Stimulated activated CD8-positive, alpha-beta memory T cell treated with anti-CD3 and anti-CD28 coated beads, Interleukin-15, amount 100 ng/mL, for 24 hours (primary cell): ENCODE data around the gene PTX4.

ENCODE experiments used
- DNase-seq: peaks from one replicate; pipeline ENCODE4 v3.0.0-alpha.2; 2020; ENCODE audit warnings: low read depth

PTX4 gene

GRCh38 chr16:1500465-1501150, 11.9 kb upstream of the PTX4 start:
- DNase-seq, result no peak

GRCh38 chr16:1499756-1500464, 11.2 kb upstream of the PTX4 start:
- no peak for DNase-seq

GRCh38 chr16:1498899-1499676, 10.3 kb upstream of the PTX4 start:
- DNase-seq, result no peak

GRCh38 chr16:1497014-1497598, 8.4 kb upstream of the PTX4 start:
- no peak for DNase-seq

GRCh38 chr16:1496464-1496863, 7.7 kb upstream of the PTX4 start:
- DNase-seq, result no peak

- DNase-seq, result no peak
These were observed 7.1 kb upstream of the PTX4 start for GRCh38 chr16:1495889-1496262.

- no peak for DNase-seq
These were observed 6.6 kb upstream of the PTX4 start for GRCh38 chr16:1495211-1495888.

GRCh38 chr16:1494711-1495110, 6.0 kb upstream of the PTX4 start:
- no peak for DNase-seq

- no peak for DNase-seq
These were observed 5.4 kb upstream of the PTX4 start for GRCh38 chr16:1494129-1494640.

- no peak for DNase-seq
These were observed 5.0 kb upstream of the PTX4 start for GRCh38 chr16:1493746-1494094.

GRCh38 chr16:1492923-1493745, 4.4 kb upstream of the PTX4 start, which contains the start of gene TELO2:
TSS of gene TELO2 (plus strand) at chr16:1493360. CDS start at chr16:1494282, 922 bp downstream.
- peak; percentile 86 for DNase-seq

- no peak for DNase-seq
These were observed 3.6 kb upstream of the PTX4 start for GRCh38 chr16:1492082-1492922.

GRCh38 chr16:1491327-1491726, 2.6 kb upstream of the PTX4 start:
- DNase-seq, result no peak

GRCh38 chr16:1489077-1489476, 333 bp upstream of the PTX4 start:
- DNase-seq, result no peak

- DNase-seq, result no peak
These were observed 616 bp downstream of the PTX4 start for GRCh38 chr16:1488054-1488601.

- no peak for DNase-seq
These were observed 1.2 kb downstream of the PTX4 start for GRCh38 chr16:1487395-1488053.

GRCh38 chr16:1486551-1487390, 2.0 kb downstream of the PTX4 start:
- no peak for DNase-seq

GRCh38 chr16:1485847-1486496, 2.8 kb downstream of the PTX4 start:
- DNase-seq, result no peak
